OCI-LY1 (cell line): ENCODE data around the gene PLAAT5.

ENCODE experiments used
- CTCF ChIP-seq: fragments of 200-600 bp; sonication (generic), shearing (Covaris generic); IDR thresholded peaks from 2 replicates; pipeline ENCODE4 v1.5.1; 2017; ENCODE audit warnings: mild to moderate bottlenecking, antibody characterized with exemption, low read length, moderate library complexity, mixed read lengths
- EZH2 ChIP-seq: fragments of 200-600 bp; sonication (generic), shearing (Covaris generic); IDR thresholded peaks from 2 replicates; pipeline ENCODE4 v1.8.0; 2017; ENCODE audit warnings: borderline replicate concordance, mixed run types, mild to moderate bottlenecking, antibody characterized with exemption, low read length, moderate library complexity, mixed read lengths

- no peak for TF ChIP-seq EZH2
- no peak for TF ChIP-seq CTCF
Measured at GRCh38 chr11:63532799-63533475, 42.0 kb upstream of the PLAAT5 start.
